ENCODE measurements around the gene SFMBT1.

Gene SFMBT1

DNA sequence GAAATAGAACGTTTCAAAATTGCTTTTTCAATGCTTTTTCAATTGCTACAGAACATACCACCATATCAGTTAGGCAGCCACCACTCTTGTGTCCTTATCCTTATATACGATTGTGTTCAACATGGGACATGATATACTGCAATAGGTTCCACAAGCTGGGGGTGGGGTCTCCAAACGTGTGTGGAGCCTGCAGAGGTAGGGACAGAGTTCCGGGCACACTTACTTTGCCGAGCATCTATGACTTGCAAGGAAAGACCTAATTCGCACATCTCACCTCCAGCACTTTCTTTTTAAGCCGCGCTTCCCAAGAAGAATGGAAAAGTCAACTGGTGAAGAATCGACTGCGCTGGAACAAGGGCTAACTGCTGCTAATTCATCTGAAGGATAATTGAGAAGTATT lies 39.6 kb upstream of the SFMBT1 start:
- TF ChIP-seq POLR2AphosphoS5 (IDR thresholded peaks at IDR 0.05; ENCODE audit: low read depth, low read length) (no peak), TAF1 (IDR thresholded peaks at IDR 0.05; ENCODE audit: borderline replicate concordance, insufficient read depth, low read length) (no peak), FOXP2 (optimal IDR thresholded peaks at IDR 0.05; ENCODE audit: borderline replicate concordance, extremely low read depth, extremely low read length, insufficient read depth) (no peak), SIN3A (IDR thresholded peaks at IDR 0.05; ENCODE audit: borderline replicate concordance, insufficient read depth, low read length) (no peak), REST (IDR thresholded peaks at IDR 0.05; ENCODE audit: insufficient read depth in 1 of 2, low read depth in 2 of 2, low read length in 2 of 2) (no peak)

- TF ChIP-seq POLR2AphosphoS5 (IDR thresholded peaks at IDR 0.05; ENCODE audit: low read depth, low read length), result no peak
- TF ChIP-seq REST (IDR thresholded peaks at IDR 0.05; ENCODE audit: insufficient read depth in 1 of 2, low read depth in 2 of 2, low read length in 2 of 2), result no peak
- no peak for TF ChIP-seq SIN3A (IDR thresholded peaks at IDR 0.05; ENCODE audit: borderline replicate concordance, insufficient read depth, low read length)
- no peak for TF ChIP-seq FOXP2 (optimal IDR thresholded peaks at IDR 0.05; ENCODE audit: borderline replicate concordance, extremely low read depth, extremely low read length, insufficient read depth)
- TF ChIP-seq TAF1 (IDR thresholded peaks at IDR 0.05; ENCODE audit: borderline replicate concordance, insufficient read depth, low read length), result no peak
These were observed 38.6 kb upstream of the SFMBT1 start for GRCh38 chr3:53084310-53085001.

- no peak for TF ChIP-seq POLR2AphosphoS5 (IDR thresholded peaks at IDR 0.05; ENCODE audit: low read depth, low read length)
- no peak for TF ChIP-seq REST (IDR thresholded peaks at IDR 0.05; ENCODE audit: insufficient read depth in 1 of 2, low read depth in 2 of 2, low read length in 2 of 2)
- TF ChIP-seq TAF1 (IDR thresholded peaks at IDR 0.05; ENCODE audit: borderline replicate concordance, insufficient read depth, low read length), result no peak
- no peak for TF ChIP-seq SIN3A (IDR thresholded peaks at IDR 0.05; ENCODE audit: borderline replicate concordance, insufficient read depth, low read length)
- no peak for TF ChIP-seq FOXP2 (optimal IDR thresholded peaks at IDR 0.05; ENCODE audit: borderline replicate concordance, extremely low read depth, extremely low read length, insufficient read depth)
These were observed 38.1 kb upstream of the SFMBT1 start for GRCh38 chr3:53083949-53084309.

DNA sequence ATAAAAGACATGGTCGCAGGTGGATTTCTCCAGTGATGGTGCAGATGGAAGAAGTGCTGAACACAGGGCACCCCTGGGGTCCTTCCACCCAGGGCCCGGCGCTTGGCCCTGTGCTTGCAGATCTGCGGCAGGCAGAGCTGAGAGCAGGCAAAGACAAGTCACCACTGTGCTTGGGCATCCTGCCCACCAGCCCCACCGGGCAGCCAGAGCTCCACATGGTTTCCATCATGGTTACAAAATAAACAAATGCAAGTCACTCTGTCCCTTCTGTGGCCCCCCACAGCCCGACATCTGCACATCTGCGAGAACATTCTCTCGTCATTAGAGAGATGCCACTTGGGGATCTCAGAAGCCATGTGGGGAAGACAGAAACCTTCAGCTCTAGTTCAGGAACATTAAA lies 37.6 kb upstream of the SFMBT1 start:
- no peak for TF ChIP-seq POLR2AphosphoS5 (IDR thresholded peaks at IDR 0.05; ENCODE audit: low read depth, low read length)
- no peak for TF ChIP-seq FOXP2 (optimal IDR thresholded peaks at IDR 0.05; ENCODE audit: borderline replicate concordance, extremely low read depth, extremely low read length, insufficient read depth)
- no peak for TF ChIP-seq SIN3A (IDR thresholded peaks at IDR 0.05; ENCODE audit: borderline replicate concordance, insufficient read depth, low read length)
- TF ChIP-seq REST (IDR thresholded peaks at IDR 0.05; ENCODE audit: insufficient read depth in 1 of 2, low read depth in 2 of 2, low read length in 2 of 2), result no peak
- TF ChIP-seq TAF1 (IDR thresholded peaks at IDR 0.05; ENCODE audit: borderline replicate concordance, insufficient read depth, low read length), result no peak

Measured in PFSK-1 (cell line).